Lower leg skin (tissue), 3 donors: ENCODE measurements around the gene PILRA.

Experiments used
- POLR2A ChIP-seq, 2 donors: fragments of 450-650 bp; IDR thresholded peaks; one replicate each; pipeline ENCODE4 v1.6.1; 2016 to 2017; ENCODE audit warnings: antibody characterized with exemption in 2 of 2, mild to moderate bottlenecking in 1 of 2, moderate library complexity in 1 of 2
- TF ChIP-seq, protein P1 (sequence below), 3 donors: fragments of 450-650 bp; IDR thresholded peaks; one replicate each; pipeline ENCODE4 v1.5.1; 2016; ENCODE audit warnings: antibody characterized with exemption in 3 of 3, mild to moderate bottlenecking in 3 of 3, moderate library complexity in 2 of 3

DNA sequence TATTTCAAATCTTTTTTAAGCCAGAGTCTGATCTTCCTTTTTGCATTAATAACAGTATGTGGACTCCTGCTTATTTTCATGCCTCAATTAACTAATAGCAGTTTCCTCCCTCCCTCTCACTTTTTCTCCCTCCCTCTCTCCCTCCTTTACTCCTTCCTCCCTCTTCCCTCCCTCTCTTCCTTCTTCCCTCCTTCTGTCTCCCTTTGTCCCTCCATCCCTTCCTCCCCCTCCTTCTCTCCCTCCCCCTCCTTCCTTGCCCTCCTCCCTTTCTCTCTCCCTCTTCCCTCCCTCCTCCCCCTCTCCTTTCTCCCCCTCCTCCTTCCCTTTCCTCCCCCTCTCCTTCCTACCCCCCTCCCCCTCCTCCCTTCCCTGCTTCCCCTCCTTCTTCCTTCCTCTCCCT is 53.2 kb downstream of the PILRA start:
- TF ChIP-seq, protein P1, sequence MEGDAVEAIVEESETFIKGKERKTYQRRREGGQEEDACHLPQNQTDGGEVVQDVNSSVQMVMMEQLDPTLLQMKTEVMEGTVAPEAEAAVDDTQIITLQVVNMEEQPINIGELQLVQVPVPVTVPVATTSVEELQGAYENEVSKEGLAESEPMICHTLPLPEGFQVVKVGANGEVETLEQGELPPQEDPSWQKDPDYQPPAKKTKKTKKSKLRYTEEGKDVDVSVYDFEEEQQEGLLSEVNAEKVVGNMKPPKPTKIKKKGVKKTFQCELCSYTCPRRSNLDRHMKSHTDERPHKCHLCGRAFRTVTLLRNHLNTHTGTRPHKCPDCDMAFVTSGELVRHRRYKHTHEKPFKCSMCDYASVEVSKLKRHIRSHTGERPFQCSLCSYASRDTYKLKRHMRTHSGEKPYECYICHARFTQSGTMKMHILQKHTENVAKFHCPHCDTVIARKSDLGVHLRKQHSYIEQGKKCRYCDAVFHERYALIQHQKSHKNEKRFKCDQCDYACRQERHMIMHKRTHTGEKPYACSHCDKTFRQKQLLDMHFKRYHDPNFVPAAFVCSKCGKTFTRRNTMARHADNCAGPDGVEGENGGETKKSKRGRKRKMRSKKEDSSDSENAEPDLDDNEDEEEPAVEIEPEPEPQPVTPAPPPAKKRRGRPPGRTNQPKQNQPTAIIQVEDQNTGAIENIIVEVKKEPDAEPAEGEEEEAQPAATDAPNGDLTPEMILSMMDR (IDR thresholded peaks at IDR 0.05): no peak
- no peak for TF ChIP-seq POLR2A (IDR thresholded peaks at IDR 0.05)
